A673 (cell line): ENCODE results near the gene PFAS. TPM values are rescaled to one million over a fixed set of nuclear protein-coding genes. Genes with fewer than 3 reads are reported as not detected.
A peak's percentile ranks its signal among the peaks of the same experiment; 100 is the strongest.

ENCODE experiments used
- BruUV-seq: library from RNA; stranded (reverse); fragments of 400-500 nt; replicated peaks from 2 replicates; lab custom pipeline; 2021; lab: Mats Ljungman, UMichigan
- CTCF ChIA-PET: fragments of 300-600 bp; sonication (Branson Sonifier 250); formaldehyde crosslinking; loops from one replicate; lab custom pipeline; 2022; ENCODE audit warnings: antibody characterized with exemption; lab: Charles Lee
- POLR2A ChIA-PET: fragments of 300-600 bp; sonication (Branson Sonifier 250); formaldehyde crosslinking; loops from one replicate; lab custom pipeline; 2022; ENCODE audit warnings: antibody characterized with exemption; ENCODE audit not compliant: low non-redundant PET; lab: Charles Lee
- DNase-seq: peaks from one replicate; pipeline ENCODE4 v3.0.0-alpha.2; 2015; ENCODE audit warnings: low spot score
- H3K27ac ChIP-seq: fragments of 200-600 bp; sonication (generic); 2 replicates; pipeline ENCODE4 v1.5.1; 2016; ENCODE audit warnings: mixed run types, low read depth, mild to moderate bottlenecking, mixed read lengths, antibody characterized with exemption, low read length; ENCODE audit not compliant: poor library complexity, severe bottlenecking
- H3K27me3 ChIP-seq: fragments of 200-600 bp; sonication (generic); replicated peaks from 2 replicates; pipeline ENCODE4 v1.6.1; 2017; ENCODE audit warnings: mixed run types, low read depth, mild to moderate bottlenecking, mixed read lengths, antibody characterized with exemption, low read length; ENCODE audit not compliant: insufficient read depth, poor library complexity
- H3K36me3 ChIP-seq: fragments of 200-600 bp; sonication (generic); 2 replicates; pipeline ENCODE4 v1.6.1; 2016; ENCODE audit warnings: mixed run types, mild to moderate bottlenecking, mixed read lengths, antibody characterized with exemption, low read length; ENCODE audit not compliant: insufficient read depth, poor library complexity, severe bottlenecking
- H3K4me1 ChIP-seq: fragments of 200-600 bp; sonication (generic); 2 replicates; pipeline ENCODE4 v1.6.1; 2017; ENCODE audit warnings: mixed run types, mild to moderate bottlenecking, mixed read lengths, antibody characterized with exemption, low read length; ENCODE audit not compliant: insufficient read depth, poor library complexity, severe bottlenecking
- H3K4me3 ChIP-seq: fragments of 200-600 bp; sonication (generic); 2 replicates; pipeline ENCODE4 v1.5.1; 2016; ENCODE audit warnings: low read depth, mixed run types, mild to moderate bottlenecking, mixed read lengths, low read length; ENCODE audit not compliant: poor library complexity, severe bottlenecking
- H3K9me3 ChIP-seq: fragments of 200-600 bp; sonication (generic); 2 replicates; pipeline ENCODE4 v1.6.1; 2016; ENCODE audit warnings: mixed run types, low read depth, mild to moderate bottlenecking, mixed read lengths, antibody characterized with exemption, low read length; ENCODE audit not compliant: poor library complexity, severe bottlenecking
- EZH2 ChIP-seq: fragments of 200-600 bp; sonication (generic); IDR thresholded peaks from 2 replicates; pipeline ENCODE4 v1.6.1; 2017; ENCODE audit warnings: borderline replicate concordance, low read depth, mild to moderate bottlenecking, mixed read lengths, antibody characterized with exemption, low read length; ENCODE audit not compliant: poor library complexity, severe bottlenecking
- intact Hi-C: fragments of 100-400 bp; cut with micrococcal nuclease; formaldehyde crosslinking; loops from one replicate; pipeline ENCODE4 v1.10.0; 2022; ENCODE audit not compliant: unreplicated experiment
- total RNA-seq: library from RNA; stranded (reverse); gene quantifications from 2 replicates; pipeline ENCODE4 v1.2.3, GENCODE V29; 2021
- TF ChIP-seq, protein P1 (sequence below): fragments of 300-800, 200-600 bp; sonication (generic); conservative IDR thresholded peaks from 2 replicates; pipeline ENCODE4 v1.5.1; 2017; ENCODE audit warnings: low read depth, mild to moderate bottlenecking, antibody characterized with exemption, low read length, moderate library complexity, mixed read lengths

Gene PFAS
- total RNA-seq, 1 experiment from 2014 or later: 165 TPM

DNA sequence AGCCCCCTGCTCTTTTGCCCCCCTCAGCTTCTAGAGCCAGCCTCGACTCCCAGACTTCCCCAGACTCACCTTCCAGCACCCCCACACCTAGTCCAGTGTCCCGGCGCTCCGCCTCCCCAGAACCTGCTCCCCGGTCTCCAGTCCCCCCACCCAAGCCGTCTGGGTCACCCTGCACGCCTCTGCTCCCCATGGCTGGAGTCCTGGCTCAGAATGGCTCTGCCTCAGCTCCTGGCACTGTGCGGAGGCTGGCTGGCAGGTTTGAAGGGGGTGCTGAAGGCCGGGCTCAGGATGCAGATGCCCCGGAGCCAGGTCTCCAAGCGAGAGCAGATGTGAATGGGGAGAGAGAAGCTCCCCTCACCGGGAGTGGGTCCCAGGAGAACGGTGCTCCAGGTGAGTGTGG, 63.2 kb downstream of the PFAS start:
- no peak overlapping the region for H3K4me3 ChIP-seq
- H3K27me3 ChIP-seq: peaks cover 37% of the 10 kb centered on the region
- intact Hi-C loops: no loop called here
- no TSS peak for BruUV-seq
- ChIA-PET POLR2A (no interaction called here), CTCF (no interaction called here)
- H3K27ac ChIP-seq: no peak overlapping the region
- TF ChIP-seq, protein P1, sequence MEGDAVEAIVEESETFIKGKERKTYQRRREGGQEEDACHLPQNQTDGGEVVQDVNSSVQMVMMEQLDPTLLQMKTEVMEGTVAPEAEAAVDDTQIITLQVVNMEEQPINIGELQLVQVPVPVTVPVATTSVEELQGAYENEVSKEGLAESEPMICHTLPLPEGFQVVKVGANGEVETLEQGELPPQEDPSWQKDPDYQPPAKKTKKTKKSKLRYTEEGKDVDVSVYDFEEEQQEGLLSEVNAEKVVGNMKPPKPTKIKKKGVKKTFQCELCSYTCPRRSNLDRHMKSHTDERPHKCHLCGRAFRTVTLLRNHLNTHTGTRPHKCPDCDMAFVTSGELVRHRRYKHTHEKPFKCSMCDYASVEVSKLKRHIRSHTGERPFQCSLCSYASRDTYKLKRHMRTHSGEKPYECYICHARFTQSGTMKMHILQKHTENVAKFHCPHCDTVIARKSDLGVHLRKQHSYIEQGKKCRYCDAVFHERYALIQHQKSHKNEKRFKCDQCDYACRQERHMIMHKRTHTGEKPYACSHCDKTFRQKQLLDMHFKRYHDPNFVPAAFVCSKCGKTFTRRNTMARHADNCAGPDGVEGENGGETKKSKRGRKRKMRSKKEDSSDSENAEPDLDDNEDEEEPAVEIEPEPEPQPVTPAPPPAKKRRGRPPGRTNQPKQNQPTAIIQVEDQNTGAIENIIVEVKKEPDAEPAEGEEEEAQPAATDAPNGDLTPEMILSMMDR: no peak
- TF ChIP-seq EZH2: no peak
- H3K9me3 ChIP-seq: no peaks in the 10 kb centered on the region
- no peaks in the 10 kb centered on the region for H3K36me3 ChIP-seq
- no peaks in the 10 kb centered on the region for H3K4me1 ChIP-seq
- no peak for DNase-seq

DNA sequence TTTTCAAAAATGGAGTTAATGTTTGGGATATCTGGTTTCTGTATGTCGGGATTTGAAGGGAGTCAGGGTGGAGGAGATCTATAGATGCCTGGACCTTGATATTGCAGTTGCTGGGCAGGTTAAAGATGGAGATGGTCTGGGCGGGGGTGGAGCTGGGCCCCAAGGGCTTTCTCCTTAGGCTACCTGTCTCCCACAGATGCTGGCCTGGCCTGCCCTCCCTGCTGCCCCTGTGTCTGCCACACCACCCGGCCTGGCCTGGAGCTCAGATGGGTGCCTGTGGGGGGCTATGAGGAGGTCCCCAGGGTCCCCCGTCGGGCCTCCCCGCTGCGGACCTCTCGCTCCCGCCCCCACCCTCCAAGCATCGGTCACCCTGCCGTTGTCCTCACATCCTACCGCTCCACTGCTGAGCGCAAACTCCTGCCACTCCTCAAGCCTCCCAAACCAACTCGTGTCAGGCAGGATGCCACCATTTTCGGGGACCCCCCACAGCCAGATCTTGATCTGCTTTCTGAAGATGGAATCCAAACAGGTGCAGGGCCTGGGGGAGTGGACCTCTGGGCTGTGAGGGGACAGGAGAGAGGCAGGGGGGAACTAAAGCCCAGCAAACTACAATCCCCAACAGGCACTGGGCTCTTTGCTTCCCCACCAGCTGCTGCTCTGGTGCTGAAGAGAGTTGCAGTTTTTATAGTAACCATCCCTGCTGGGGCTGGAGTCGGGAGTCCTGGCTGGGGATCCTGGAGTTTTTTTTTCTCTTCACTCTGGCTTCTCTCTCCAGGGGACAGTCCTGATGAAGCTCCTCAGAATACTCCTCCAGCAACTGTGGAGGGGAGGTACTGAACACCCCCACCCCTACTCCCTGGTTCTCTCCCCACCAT, 63.9 kb downstream of the PFAS start:
- no peaks in the 10 kb centered on the region for H3K36me3 ChIP-seq
- peaks cover 37% of the 10 kb centered on the region for H3K27me3 ChIP-seq
- no peak overlapping the region for H3K4me3 ChIP-seq
- ChIA-PET CTCF (no interaction called here), POLR2A (no interaction called here)
- H3K4me1 ChIP-seq: no peaks in the 10 kb centered on the region
- no peak for TF ChIP-seq EZH2
- TF ChIP-seq, protein P1: no peak
- intact Hi-C loops: no loop called here
- no peak overlapping the region for H3K27ac ChIP-seq
- no peak for DNase-seq
- no TSS peak for BruUV-seq
- no peaks in the 10 kb centered on the region for H3K9me3 ChIP-seq

DNA sequence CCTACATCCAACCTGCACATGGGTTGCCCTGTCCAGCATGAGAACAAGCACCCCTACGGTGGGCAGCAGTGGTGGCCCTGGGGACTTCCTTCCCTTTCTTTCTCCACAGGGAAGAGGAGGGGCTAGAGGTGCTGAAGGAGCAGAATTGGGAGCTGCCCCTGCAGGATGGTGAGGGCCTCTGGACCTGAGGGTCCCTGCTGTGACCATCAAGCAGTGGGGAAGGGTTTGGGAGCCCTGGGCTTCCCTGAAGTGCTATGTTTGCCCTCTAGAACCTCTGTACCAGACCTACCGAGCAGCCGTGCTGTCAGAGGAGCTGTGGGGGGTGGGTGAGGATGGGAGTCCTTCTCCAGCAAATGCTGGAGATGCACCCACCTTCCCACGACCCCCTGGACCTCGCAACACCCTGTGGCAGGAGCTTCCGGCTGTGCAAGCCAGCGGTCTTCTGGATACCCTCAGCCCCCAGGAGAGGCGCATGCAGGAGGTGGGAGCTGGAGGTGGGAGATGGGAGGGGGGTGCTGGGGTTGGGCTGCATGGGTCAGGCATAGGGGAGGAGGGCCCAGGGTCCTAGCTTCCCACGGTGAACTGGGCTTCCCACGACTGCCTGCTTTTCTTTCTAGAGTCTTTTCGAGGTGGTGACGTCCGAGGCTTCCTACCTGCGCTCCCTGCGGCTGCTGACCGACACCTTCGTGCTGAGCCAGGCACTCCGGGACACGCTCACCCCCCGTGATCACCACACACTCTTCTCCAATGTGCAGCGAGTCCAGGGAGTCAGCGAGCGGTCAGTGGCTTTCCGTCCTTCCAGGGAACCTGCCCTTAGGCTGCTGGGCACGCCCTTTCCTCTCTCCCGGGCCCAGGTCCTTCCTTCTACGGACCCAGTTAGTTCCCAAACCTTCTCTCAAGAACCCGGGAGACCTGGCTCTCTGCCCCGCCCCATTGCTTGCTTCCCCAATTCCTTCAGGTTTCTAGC, 66.0 kb downstream of the PFAS start:
- H3K9me3 ChIP-seq: no peaks in the 10 kb centered on the region
- H3K27me3 ChIP-seq: peaks cover 37% of the 10 kb centered on the region
- H3K36me3 ChIP-seq: no peaks in the 10 kb centered on the region
- POLR2A ChIA-PET: interaction anchor here (0.5 kb wide), 1 partner anchor 279 kb away, joined by 3 read pairs; no protein-coding TSS in a partner anchor
- peak overlapping the region; percentile 8 for H3K4me3 ChIP-seq
- CTCF ChIA-PET: no interaction called here
- H3K4me1 ChIP-seq: no peaks in the 10 kb centered on the region
- TF ChIP-seq EZH2: no peak
- TF ChIP-seq, protein P1: no peak
- H3K27ac ChIP-seq: no peak overlapping the region
- intact Hi-C loops: no loop called here
- no peak for DNase-seq
- BruUV-seq: no TSS peak
